Gastrocnemius medialis (tissue), 4 donors: ENCODE measurements around the gene KCNJ4.
"Not testable (repeated sequence)": the region's sequence is repeated elsewhere in the genome, so short reads cannot be mapped to it uniquely, and the experiment has no call there.

Experiments used
- CTCF ChIP-seq, 5 experiments: fragments of 450-650 bp in 3 of 5; fragments of 200-600 bp in 2 of 5; sonication (generic) in 2 of 5; IDR thresholded peaks in 4 of 5; conservative IDR thresholded peaks in 1 of 5; 1 replicate in 4 of 5; 2 replicates in 1 of 5; pipeline ENCODE4 v1.5.1; 2016 to 2019; ENCODE audit warnings: antibody characterized with exemption in 5 of 5, mild to moderate bottlenecking in 3 of 5, moderate library complexity in 3 of 5
- POLR2A ChIP-seq, 2 donors: fragments of 450-650 bp; IDR thresholded peaks; one replicate each; pipeline ENCODE4 v1.6.1; 2017; ENCODE audit warnings: antibody characterized with exemption in 2 of 2, mild to moderate bottlenecking in 2 of 2, moderate library complexity in 2 of 2

GRCh38 chr22:38409916-38410315, 45.1 kb downstream of the KCNJ4 start:
- not testable (repeated sequence) for TF ChIP-seq CTCF (IDR thresholded peaks at IDR 0.05 in 4 of 5, conservative IDR thresholded peaks at IDR 0.05 in 1 of 5); POLR2A (IDR thresholded peaks at IDR 0.05)
